Suprapubic skin (tissue), 4 donors: ENCODE measurements around the gene EAF2. TPM values are rescaled to one million over a fixed set of nuclear protein-coding genes. Genes with fewer than 3 reads are reported as not detected.
"Not testable (repeated sequence)": the region's sequence is repeated elsewhere in the genome, so short reads cannot be mapped to it uniquely, and the experiment has no call there.

Experiments
- DNase-seq, 2 donors: peaks; one replicate each; pipeline ENCODE4 v3.0.0-alpha.2; 2019; ENCODE audit warnings: low spot score in 2 of 2
- H3K27ac ChIP-seq: fragments of 200-600 bp; sonication (generic); one replicate; pipeline ENCODE4 v1.5.1; 2019
- H3K27me3 ChIP-seq: fragments of 200-600 bp; sonication (generic); one replicate; pipeline ENCODE4 v1.5.1; 2019
- H3K36me3 ChIP-seq: fragments of 200-600 bp; sonication (generic); one replicate; pipeline ENCODE4 v1.5.1; 2019
- H3K4me1 ChIP-seq: fragments of 200-600 bp; sonication (generic); one replicate; pipeline ENCODE4 v1.5.1; 2019
- H3K4me3 ChIP-seq: fragments of 200-600 bp; sonication (generic); one replicate; pipeline ENCODE4 v1.5.1; 2019; ENCODE audit warnings: mild to moderate bottlenecking
- H3K9me3 ChIP-seq: fragments of 200-600 bp; sonication (generic); one replicate; pipeline ENCODE4 v1.5.1; 2019
- CTCF ChIP-seq, 2 donors: fragments of 200-600 bp in 1 of 2; fragments of 450-650 bp in 1 of 2; sonication (generic) in 1 of 2; IDR thresholded peaks; one replicate each; pipeline ENCODE4 v1.5.1; 2016 to 2019; ENCODE audit warnings: antibody characterized with exemption in 2 of 2, mild to moderate bottlenecking in 1 of 2, moderate library complexity in 1 of 2
- EP300 ChIP-seq: sonication (generic); formaldehyde crosslinking; IDR thresholded peaks from one replicate; pipeline ENCODE4 v1.6.1; 2017; ENCODE audit warnings: antibody characterized with exemption
- POLR2A ChIP-seq, 2 donors: fragments of 450-650 bp; IDR thresholded peaks; one replicate each; pipeline ENCODE4 v1.6.1; 2017; ENCODE audit warnings: antibody characterized with exemption in 2 of 2, mild to moderate bottlenecking in 2 of 2, moderate library complexity in 2 of 2
- POLR2AphosphoS5 ChIP-seq, 3 donors: sonication (generic); formaldehyde crosslinking; IDR thresholded peaks; one replicate each; pipeline ENCODE4 v1.6.1; 2017; ENCODE audit warnings: antibody characterized with exemption in 3 of 3
- WGBS: methylation state at CpG from one replicate; pipeline ENCODE4 v1.1.5; 2018; 5-methylcytosine and 5-hydroxymethylcytosine counted together
- total RNA-seq, 4 donors: library from RNA; depleted of rRNA; stranded (reverse); fragments of >200 nt; gene quantifications; one replicate each; pipeline ENCODE4 v1.1.0, GENCODE V29; 2016

EAF2 gene
- total RNA-seq, 4 donors from 2014 or later: 1.3 to 5.8 (median 2.6) TPM

- H3K9me3 ChIP-seq: no peaks in the 10 kb centered on the region
- no peak overlapping the region for H3K27ac ChIP-seq
- no peaks in the 10 kb centered on the region for H3K36me3 ChIP-seq
- H3K27me3 ChIP-seq: no peaks in the 10 kb centered on the region
- 78% methylated on average over 3 of the region's 3 CpGs for WGBS
- no peak for TF ChIP-seq POLR2AphosphoS5 (IDR thresholded peaks at IDR 0.05)
- no peak for TF ChIP-seq POLR2A (IDR thresholded peaks at IDR 0.05)
- no peak for TF ChIP-seq EP300
- no peak for DNase-seq
- peaks cover 22% of the 10 kb centered on the region for H3K4me1 ChIP-seq
- peak overlapping the region; percentile 69 for H3K4me3 ChIP-seq
Measured at GRCh38 chr3:121836481-121836880, 1.5 kb downstream of the EAF2 start.

GRCh38 chr3:121839962-121840361 lies 5.0 kb downstream of the EAF2 start:
- H3K9me3 ChIP-seq: no peaks in the 10 kb centered on the region
- no peaks in the 10 kb centered on the region for H3K27me3 ChIP-seq
- no peak for TF ChIP-seq CTCF (IDR thresholded peaks at IDR 0.05)
- TF ChIP-seq POLR2A (IDR thresholded peaks at IDR 0.05): no peak
- TF ChIP-seq EP300: no peak
- no peak for TF ChIP-seq POLR2AphosphoS5 (IDR thresholded peaks at IDR 0.05)
- no peak overlapping the region for H3K4me3 ChIP-seq
- H3K4me1 ChIP-seq: peaks cover 8% of the 10 kb centered on the region
- H3K36me3 ChIP-seq: no peaks in the 10 kb centered on the region
- DNase-seq: no peak
- H3K27ac ChIP-seq: no peak overlapping the region
- 97% methylated on average over 23 of the region's 23 CpGs for WGBS

- H3K36me3 ChIP-seq: no peaks in the 10 kb centered on the region
- no peak overlapping the region for H3K4me3 ChIP-seq
- no peaks in the 10 kb centered on the region for H3K27me3 ChIP-seq
- DNase-seq: no peak
- H3K4me1 ChIP-seq: no peaks in the 10 kb centered on the region
- WGBS: 95% methylated on average over 7 of the region's 7 CpGs
- H3K9me3 ChIP-seq: no peaks in the 10 kb centered on the region
- H3K27ac ChIP-seq: no peak overlapping the region
- TF ChIP-seq POLR2A (IDR thresholded peaks at IDR 0.05) (no peak), EP300 (no peak), CTCF (IDR thresholded peaks at IDR 0.05) (no peak), POLR2AphosphoS5 (IDR thresholded peaks at IDR 0.05) (no peak)
Measured at GRCh38 chr3:121844892-121845291, 9.9 kb downstream of the EAF2 start.

GRCh38 chr3:121852256-121852655 lies 17.2 kb downstream of the EAF2 start:
- no peak for DNase-seq
- Histone ChIP-seq H3K36me3 (no peaks in the 10 kb centered on the region), H3K4me1 (no peaks in the 10 kb centered on the region), H3K27ac (no peak overlapping the region), H3K4me3 (no peak overlapping the region), H3K9me3 (no peaks in the 10 kb centered on the region), H3K27me3 (no peaks in the 10 kb centered on the region)
- TF ChIP-seq POLR2AphosphoS5 (IDR thresholded peaks at IDR 0.05): no peak
- TF ChIP-seq CTCF (IDR thresholded peaks at IDR 0.05): no peak
- no peak for TF ChIP-seq POLR2A (IDR thresholded peaks at IDR 0.05)
- TF ChIP-seq EP300: no peak
- 56% methylated on average over 2 of the region's 2 CpGs for WGBS

GRCh38 chr3:121855555-121855954 lies 20.5 kb downstream of the EAF2 start:
- WGBS: 49% methylated on average over 5 of the region's 5 CpGs
- no peak overlapping the region for H3K4me3 ChIP-seq
- H3K36me3 ChIP-seq: no peaks in the 10 kb centered on the region
- H3K9me3 ChIP-seq: no peaks in the 10 kb centered on the region
- DNase-seq: no peak
- H3K27ac ChIP-seq: no peak overlapping the region
- TF ChIP-seq EP300: no peak
- TF ChIP-seq CTCF (IDR thresholded peaks at IDR 0.05): no peak
- TF ChIP-seq POLR2A (IDR thresholded peaks at IDR 0.05): no peak
- TF ChIP-seq POLR2AphosphoS5 (IDR thresholded peaks at IDR 0.05): no peak
- no peaks in the 10 kb centered on the region for H3K4me1 ChIP-seq
- H3K27me3 ChIP-seq: no peaks in the 10 kb centered on the region

GRCh38 chr3:121857778-121858177 lies 22.8 kb downstream of the EAF2 start:
- WGBS: 80% methylated on average over 5 of the region's 5 CpGs
- not testable (repeated sequence) for H3K9me3 ChIP-seq, H3K36me3 ChIP-seq, H3K4me1 ChIP-seq, H3K4me3 ChIP-seq, H3K27ac ChIP-seq, H3K27me3 ChIP-seq, DNase-seq

GRCh38 chr3:121863247-121863646 lies 28.2 kb downstream of the EAF2 start:
- not testable (repeated sequence) for H3K4me1 ChIP-seq, DNase-seq, H3K27me3 ChIP-seq, H3K27ac ChIP-seq, H3K36me3 ChIP-seq, H3K9me3 ChIP-seq, H3K4me3 ChIP-seq
- 98% methylated on average over 8 of the region's 9 CpGs for WGBS
